ENCODE measurements around the gene FKBP10. TPM values are rescaled to one million over a fixed set of nuclear protein-coding genes. Genes with fewer than 3 reads are reported as not detected.

The FKBP10 gene, protein sequence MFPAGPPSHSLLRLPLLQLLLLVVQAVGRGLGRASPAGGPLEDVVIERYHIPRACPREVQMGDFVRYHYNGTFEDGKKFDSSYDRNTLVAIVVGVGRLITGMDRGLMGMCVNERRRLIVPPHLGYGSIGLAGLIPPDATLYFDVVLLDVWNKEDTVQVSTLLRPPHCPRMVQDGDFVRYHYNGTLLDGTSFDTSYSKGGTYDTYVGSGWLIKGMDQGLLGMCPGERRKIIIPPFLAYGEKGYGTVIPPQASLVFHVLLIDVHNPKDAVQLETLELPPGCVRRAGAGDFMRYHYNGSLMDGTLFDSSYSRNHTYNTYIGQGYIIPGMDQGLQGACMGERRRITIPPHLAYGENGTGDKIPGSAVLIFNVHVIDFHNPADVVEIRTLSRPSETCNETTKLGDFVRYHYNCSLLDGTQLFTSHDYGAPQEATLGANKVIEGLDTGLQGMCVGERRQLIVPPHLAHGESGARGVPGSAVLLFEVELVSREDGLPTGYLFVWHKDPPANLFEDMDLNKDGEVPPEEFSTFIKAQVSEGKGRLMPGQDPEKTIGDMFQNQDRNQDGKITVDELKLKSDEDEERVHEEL
- polyA plus RNA-seq (2013, experiment 1 of 4), result 251 TPM
- 227 TPM for polyA plus RNA-seq (2013, experiment 2 of 4)
- 204 TPM for polyA plus RNA-seq (2013, experiment 3 of 4)
- 223 TPM for polyA plus RNA-seq (2013, experiment 4 of 4)

DNA sequence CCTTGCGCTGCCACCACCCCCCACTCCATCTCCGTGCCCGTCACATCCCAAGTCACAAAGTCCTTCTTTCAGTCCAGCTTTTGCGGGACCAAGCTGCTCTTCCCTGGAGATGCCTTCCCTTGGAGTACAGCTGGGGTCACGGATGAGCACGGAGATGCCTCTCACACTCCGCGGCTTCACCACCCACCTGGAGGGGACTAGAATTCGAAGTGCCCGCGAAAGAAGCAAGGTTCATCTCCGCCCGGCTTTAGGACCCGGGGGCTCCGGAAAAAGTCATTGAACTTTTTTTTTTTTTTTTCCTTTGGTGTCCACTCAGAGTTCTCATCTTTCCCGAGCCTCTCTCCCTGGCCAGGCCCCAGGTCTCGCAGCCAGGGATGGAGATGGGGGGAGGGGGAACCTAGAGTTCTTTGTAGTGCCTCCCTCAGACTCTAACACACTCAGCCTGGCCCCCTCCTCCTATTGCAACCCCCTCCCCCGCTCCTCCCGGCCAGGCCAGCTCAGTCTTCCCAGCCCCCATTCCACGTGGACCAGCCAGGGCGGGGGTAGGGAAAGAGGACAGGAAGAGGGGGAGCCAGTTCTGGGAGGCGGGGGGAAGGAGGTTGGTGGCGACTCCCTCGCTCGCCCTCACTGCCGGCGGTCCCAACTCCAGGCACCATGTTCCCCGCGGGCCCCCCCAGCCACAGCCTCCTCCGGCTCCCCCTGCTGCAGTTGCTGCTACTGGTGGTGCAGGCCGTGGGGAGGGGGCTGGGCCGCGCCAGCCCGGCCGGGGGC is at the start of gene FKBP10:
Gene FKBP10, plus strand, starts transcription at position 624 of the 771 bp plus-strand sequence. Its CDS starts 31 bp downstream, at position 655.
- H3K4me1 ChIP-seq (ENCODE audit: control insufficient read depth, insufficient read depth, low read length), result peaks cover 10% of the 10 kb centered on the region
- peaks cover 9% of the 10 kb centered on the region for H3K36me3 ChIP-seq (ENCODE audit: control insufficient read depth, insufficient read depth, low read length)
- H3K9me3 ChIP-seq (ENCODE audit: control insufficient read depth, low read length), result no peaks in the 10 kb centered on the region
- 0% methylated on average over 31 to 35 of the region's 35 CpGs for WGBS, 2 experiments
- peak within 1 kb of the TSS; percentile 72 for H3K27ac ChIP-seq (ENCODE audit: insufficient read depth, low read depth, low read length, poor library complexity, severe bottlenecking)
- peak within 1 kb of the TSS; percentile 85 for H3K4me3 ChIP-seq (ENCODE audit: insufficient read depth, low read depth, low read length)
- no peaks in the 10 kb centered on the region for H3K27me3 ChIP-seq (ENCODE audit: control insufficient read depth, insufficient read depth, low read length, poor library complexity, severe bottlenecking)

DNA sequence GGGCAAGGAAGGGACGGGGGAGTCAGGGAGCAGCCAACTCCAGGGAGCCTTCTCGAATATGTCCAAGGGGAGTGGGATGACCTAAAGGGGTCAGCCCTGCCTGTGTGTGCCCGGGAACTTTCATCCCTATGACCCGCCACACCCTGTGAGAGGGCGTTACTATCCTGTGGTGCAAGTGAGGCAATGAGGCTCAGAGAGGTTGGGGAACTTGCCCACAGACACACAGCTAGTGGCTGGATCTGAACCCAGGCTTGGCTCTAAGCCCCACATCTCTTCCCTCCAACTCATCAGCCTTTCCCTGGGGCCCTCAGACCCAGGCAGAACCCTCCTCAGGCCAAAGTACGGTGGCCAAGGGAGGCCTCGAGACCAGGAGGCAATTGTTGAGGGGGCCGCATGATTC is 49.5 kb upstream of the FKBP10 start:
- Histone ChIP-seq H3K36me3 (ENCODE audit: control insufficient read depth, insufficient read depth, low read length) (peaks cover 46% of the 10 kb centered on the region), H3K4me3 (ENCODE audit: insufficient read depth, low read depth, low read length) (no peak overlapping the region), H3K27ac (ENCODE audit: insufficient read depth, low read depth, low read length, poor library complexity, severe bottlenecking) (no peak overlapping the region), H3K9me3 (ENCODE audit: control insufficient read depth, low read length) (no peaks in the 10 kb centered on the region), H3K4me1 (ENCODE audit: control insufficient read depth, insufficient read depth, low read length) (no peaks in the 10 kb centered on the region), H3K27me3 (ENCODE audit: control insufficient read depth, insufficient read depth, low read length, poor library complexity, severe bottlenecking) (no peaks in the 10 kb centered on the region)
- WGBS, 2 experiments, result 93 to 97% methylated on average over 8 of the region's 8 CpGs

DNA sequence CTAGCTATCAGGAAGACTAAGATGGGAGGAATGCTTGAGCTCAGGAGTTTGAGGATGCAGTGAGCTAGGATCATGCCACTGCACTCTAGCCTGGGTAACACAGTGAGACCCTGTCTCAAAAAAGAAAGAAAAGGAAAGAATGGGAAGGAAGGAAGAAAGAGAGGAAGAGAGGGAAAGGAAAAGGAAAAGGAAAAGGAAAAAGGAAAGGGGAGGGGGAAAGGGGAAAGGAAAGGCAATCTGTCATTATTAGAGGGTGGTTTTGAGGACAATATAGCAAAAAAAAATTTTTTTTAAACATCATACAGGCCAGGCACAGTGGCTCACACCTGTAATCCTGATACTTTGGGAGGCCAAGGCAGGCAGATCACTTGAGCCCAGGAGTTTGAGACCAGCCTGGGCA is 46.7 kb upstream of the FKBP10 start:
- H3K36me3 ChIP-seq (ENCODE audit: control insufficient read depth, insufficient read depth, low read length), result peaks cover 47% of the 10 kb centered on the region
- H3K9me3 ChIP-seq (ENCODE audit: control insufficient read depth, low read length), result no peaks in the 10 kb centered on the region

DNA sequence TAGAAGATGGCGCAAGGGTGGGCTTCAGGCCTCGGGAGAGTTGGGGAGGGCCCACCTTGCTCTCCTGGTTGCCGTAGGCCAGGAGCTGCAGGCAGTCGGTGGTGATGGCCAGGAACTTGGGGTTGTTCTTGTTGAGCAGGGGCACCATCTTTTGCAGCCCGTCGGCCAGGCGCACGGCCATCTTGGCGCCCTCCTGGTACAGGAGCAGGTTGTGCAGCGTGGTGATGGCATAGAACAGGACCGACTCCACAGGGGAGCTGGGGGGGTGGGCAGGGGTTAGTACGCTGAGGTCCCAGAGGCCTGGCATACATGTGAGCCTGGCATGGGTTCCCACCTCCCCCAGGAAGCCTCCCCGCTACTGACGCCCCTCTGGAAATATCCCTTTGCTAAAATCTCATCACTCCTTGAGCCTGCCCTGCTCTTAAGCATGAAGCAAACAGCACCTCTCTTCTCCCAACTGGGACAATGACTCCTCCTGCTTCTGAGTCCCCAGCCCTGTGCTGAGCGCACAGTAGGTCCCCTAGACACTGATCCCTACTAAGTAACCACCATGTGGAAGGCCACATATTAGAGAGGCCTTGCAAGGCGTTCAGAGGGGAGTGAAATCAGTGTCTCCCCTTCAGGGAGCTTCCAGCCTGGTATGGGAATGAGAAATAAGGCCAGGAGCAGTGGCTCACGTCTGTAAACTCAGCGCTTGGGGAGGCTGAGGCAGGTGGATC is 45.3 kb upstream of the FKBP10 start:
- Histone ChIP-seq H3K4me3 (ENCODE audit: insufficient read depth, low read depth, low read length) (no peak overlapping the region), H3K36me3 (ENCODE audit: control insufficient read depth, insufficient read depth, low read length) (peaks cover 44% of the 10 kb centered on the region), H3K4me1 (ENCODE audit: control insufficient read depth, insufficient read depth, low read length) (no peaks in the 10 kb centered on the region), H3K27me3 (ENCODE audit: control insufficient read depth, insufficient read depth, low read length, poor library complexity, severe bottlenecking) (no peaks in the 10 kb centered on the region), H3K27ac (ENCODE audit: insufficient read depth, low read depth, low read length, poor library complexity, severe bottlenecking) (no peak overlapping the region), H3K9me3 (ENCODE audit: control insufficient read depth, low read length) (no peaks in the 10 kb centered on the region)
- 92 to 97% methylated on average over 18 of the region's 18 CpGs for WGBS, 2 experiments

More for the DNA sequence above, 46.7 kb upstream of the FKBP10 start:
- no peaks in the 10 kb centered on the region for H3K27me3 ChIP-seq (ENCODE audit: control insufficient read depth, insufficient read depth, low read length, poor library complexity, severe bottlenecking)
- H3K4me1 ChIP-seq (ENCODE audit: control insufficient read depth, insufficient read depth, low read length), result no peaks in the 10 kb centered on the region
- H3K4me3 ChIP-seq (ENCODE audit: insufficient read depth, low read depth, low read length), result no peak overlapping the region
- no peak overlapping the region for H3K27ac ChIP-seq (ENCODE audit: insufficient read depth, low read depth, low read length, poor library complexity, severe bottlenecking)

DNA sequence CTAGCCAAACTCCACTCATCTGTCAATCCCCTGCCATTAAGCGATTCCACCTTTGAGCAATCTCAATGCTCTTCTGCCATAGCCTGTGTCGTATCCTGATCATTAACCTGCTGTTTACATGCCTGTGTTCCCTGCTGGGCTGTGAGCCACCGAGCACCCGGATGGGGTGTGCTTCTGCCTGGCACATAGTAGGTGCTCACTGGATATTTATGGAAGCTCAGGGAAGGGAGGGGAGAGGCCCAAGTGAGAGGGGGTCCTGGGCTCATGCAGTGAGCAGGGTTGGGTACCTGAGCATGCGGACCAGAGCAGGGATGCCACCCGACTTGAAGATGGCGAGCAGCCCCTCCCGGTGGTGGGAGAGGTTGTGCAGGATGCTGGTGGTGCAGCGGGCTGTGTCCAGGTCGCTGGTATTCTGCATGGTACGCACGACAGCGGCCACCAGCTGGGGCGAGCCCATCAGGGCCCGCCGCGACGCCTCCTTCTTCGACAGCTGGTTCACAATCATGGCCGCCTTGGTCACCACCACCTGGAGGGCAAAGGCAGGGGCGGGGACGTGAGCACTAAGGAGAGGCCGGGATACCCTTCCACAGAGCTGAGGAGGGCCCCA is 44.0 kb upstream of the FKBP10 start:
- no peak overlapping the region for H3K4me3 ChIP-seq (ENCODE audit: insufficient read depth, low read depth, low read length)
- no peaks in the 10 kb centered on the region for H3K27me3 ChIP-seq (ENCODE audit: control insufficient read depth, insufficient read depth, low read length, poor library complexity, severe bottlenecking)
- no peaks in the 10 kb centered on the region for H3K9me3 ChIP-seq (ENCODE audit: control insufficient read depth, low read length)
- 94 to 95% methylated on average over 23 of the region's 23 CpGs for WGBS, 2 experiments
- peaks cover 8% of the 10 kb centered on the region for H3K4me1 ChIP-seq (ENCODE audit: control insufficient read depth, insufficient read depth, low read length)
- peaks cover 33% of the 10 kb centered on the region for H3K36me3 ChIP-seq (ENCODE audit: control insufficient read depth, insufficient read depth, low read length)
- H3K27ac ChIP-seq (ENCODE audit: insufficient read depth, low read depth, low read length, poor library complexity, severe bottlenecking), result no peak overlapping the region

DNA sequence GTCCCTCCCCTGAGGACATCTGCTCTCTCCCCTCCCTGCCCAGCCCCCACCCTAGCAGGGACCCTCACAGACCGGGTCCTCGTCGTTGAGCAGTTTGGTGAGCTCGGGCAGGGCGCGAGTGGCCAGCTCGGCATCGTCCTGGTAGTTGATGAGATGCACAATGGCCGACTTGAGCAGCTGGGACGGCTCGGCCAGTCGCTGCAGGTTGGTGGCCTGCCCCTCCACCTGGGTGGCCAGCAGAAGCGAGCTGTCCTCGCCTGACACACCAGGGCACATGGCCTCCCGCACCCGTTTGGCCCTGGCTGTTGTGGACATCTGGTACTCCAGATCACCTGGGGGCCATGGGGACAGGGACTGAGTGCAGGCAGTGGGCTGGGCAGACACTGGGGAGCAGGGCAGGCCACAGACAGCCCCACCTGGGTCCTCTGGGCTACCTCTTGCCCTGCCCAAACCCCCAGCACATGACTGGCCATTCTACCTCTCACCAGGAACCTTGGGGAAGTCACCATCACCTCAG is 43.4 kb upstream of the FKBP10 start:
- no peaks in the 10 kb centered on the region for H3K9me3 ChIP-seq (ENCODE audit: control insufficient read depth, low read length)
- no peak overlapping the region for H3K27ac ChIP-seq (ENCODE audit: insufficient read depth, low read depth, low read length, poor library complexity, severe bottlenecking)
- WGBS, 2 experiments, result 94 to 95% methylated on average over 16 of the region's 16 CpGs
- H3K27me3 ChIP-seq (ENCODE audit: control insufficient read depth, insufficient read depth, low read length, poor library complexity, severe bottlenecking), result no peaks in the 10 kb centered on the region
- H3K4me1 ChIP-seq (ENCODE audit: control insufficient read depth, insufficient read depth, low read length), result peaks cover 10% of the 10 kb centered on the region
- H3K36me3 ChIP-seq (ENCODE audit: control insufficient read depth, insufficient read depth, low read length), result peaks cover 29% of the 10 kb centered on the region
- no peak overlapping the region for H3K4me3 ChIP-seq (ENCODE audit: insufficient read depth, low read depth, low read length)

DNA sequence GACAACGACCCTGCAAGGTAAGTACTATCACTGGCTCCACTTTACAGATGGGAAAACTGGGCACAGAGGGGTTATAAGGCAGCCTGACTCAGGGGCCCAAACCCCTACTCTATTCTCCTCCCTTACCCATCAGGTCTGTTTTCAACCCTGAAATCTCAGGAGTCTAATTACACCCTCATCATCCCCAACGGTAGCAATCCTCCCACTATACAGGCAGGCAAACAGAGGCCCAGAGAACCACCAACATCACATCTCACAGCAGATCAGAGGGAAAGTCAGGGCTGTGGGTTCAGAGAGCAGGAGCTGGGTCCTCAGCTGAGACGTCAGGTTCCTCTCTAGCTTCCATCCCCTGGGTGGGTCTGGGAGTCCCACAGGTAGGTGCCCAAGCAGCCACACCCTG is 42.8 kb upstream of the FKBP10 start:
- H3K27ac ChIP-seq (ENCODE audit: insufficient read depth, low read depth, low read length, poor library complexity, severe bottlenecking), result no peak overlapping the region
- peaks cover 25% of the 10 kb centered on the region for H3K36me3 ChIP-seq (ENCODE audit: control insufficient read depth, insufficient read depth, low read length)
- H3K9me3 ChIP-seq (ENCODE audit: control insufficient read depth, low read length), result no peaks in the 10 kb centered on the region
- H3K27me3 ChIP-seq (ENCODE audit: control insufficient read depth, insufficient read depth, low read length, poor library complexity, severe bottlenecking), result no peaks in the 10 kb centered on the region
- 90 to 93% methylated on average over 3 of the region's 3 CpGs for WGBS, 2 experiments
- H3K4me1 ChIP-seq (ENCODE audit: control insufficient read depth, insufficient read depth, low read length), result peaks cover 11% of the 10 kb centered on the region
- no peak overlapping the region for H3K4me3 ChIP-seq (ENCODE audit: insufficient read depth, low read depth, low read length)

DNA sequence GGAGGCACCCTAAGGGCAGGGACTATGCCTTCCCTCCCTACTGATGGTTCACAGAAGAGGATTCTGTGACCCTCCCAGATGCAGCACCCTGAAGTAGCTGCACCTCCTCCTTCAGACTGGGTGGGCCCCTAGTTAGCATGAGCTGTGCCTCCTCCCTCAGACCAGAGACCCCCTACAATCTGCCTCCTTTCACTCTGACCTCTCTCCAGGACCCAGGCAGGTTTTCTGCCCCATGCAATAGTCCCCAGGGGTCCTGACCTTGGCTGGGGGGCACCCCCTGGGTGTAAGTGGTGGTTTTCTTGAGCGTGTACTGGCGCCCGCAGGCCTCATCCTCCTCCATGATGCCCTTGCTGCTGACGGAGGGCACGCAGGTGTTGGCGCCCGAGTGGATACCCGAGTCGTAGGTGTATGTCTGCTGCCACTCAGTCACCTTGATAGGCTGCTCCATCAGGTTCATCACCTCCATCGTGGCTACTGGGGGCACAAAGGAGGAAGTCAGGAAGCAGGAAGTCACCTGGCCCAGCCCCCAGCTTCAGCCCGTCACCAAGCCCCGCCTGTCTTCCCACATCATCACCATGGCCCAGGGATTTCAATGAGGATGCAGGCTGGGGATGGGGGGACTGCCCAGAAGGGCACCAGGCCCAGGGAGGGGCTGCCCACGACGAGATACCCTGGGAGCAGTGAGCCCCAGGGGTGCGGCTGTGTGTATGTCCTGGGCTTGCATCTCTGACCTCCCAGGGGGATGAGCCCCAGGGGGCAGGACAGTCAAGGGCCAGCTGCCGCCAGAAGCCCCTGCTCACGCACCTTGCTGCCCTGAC is 41.2 kb upstream of the FKBP10 start:
- H3K27me3 ChIP-seq (ENCODE audit: control insufficient read depth, insufficient read depth, low read length, poor library complexity, severe bottlenecking), result no peaks in the 10 kb centered on the region
- no peak overlapping the region for H3K27ac ChIP-seq (ENCODE audit: insufficient read depth, low read depth, low read length, poor library complexity, severe bottlenecking)
- no peak overlapping the region for H3K4me3 ChIP-seq (ENCODE audit: insufficient read depth, low read depth, low read length)
- peaks cover 23% of the 10 kb centered on the region for H3K4me1 ChIP-seq (ENCODE audit: control insufficient read depth, insufficient read depth, low read length)
- 91 to 92% methylated on average over 17 of the region's 17 CpGs for WGBS, 2 experiments
- peaks cover 21% of the 10 kb centered on the region for H3K36me3 ChIP-seq (ENCODE audit: control insufficient read depth, insufficient read depth, low read length)
- H3K9me3 ChIP-seq (ENCODE audit: control insufficient read depth, low read length), result no peaks in the 10 kb centered on the region

DNA sequence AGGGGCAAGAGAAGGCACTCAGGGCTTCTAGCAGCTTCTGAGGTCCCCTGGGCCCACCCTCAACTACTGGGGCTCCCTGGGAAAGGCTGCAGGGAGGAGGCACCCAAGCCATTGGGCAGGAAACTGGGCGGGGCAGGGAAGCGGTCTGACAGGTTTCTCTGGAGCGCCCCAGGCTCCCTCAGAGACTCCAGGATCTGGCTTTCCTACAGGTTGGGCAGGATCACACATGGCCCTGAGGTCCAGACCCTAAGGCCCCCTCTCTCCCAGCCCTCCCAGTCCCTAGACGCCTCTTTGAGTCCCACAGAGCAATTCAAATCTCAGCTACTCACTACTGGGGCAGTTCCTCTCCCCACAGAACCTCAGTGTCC is 40.6 kb upstream of the FKBP10 start:
- Histone ChIP-seq H3K4me1 (ENCODE audit: control insufficient read depth, insufficient read depth, low read length) (peaks cover 28% of the 10 kb centered on the region), H3K27me3 (ENCODE audit: control insufficient read depth, insufficient read depth, low read length, poor library complexity, severe bottlenecking) (no peaks in the 10 kb centered on the region), H3K36me3 (ENCODE audit: control insufficient read depth, insufficient read depth, low read length) (peaks cover 17% of the 10 kb centered on the region), H3K9me3 (ENCODE audit: control insufficient read depth, low read length) (no peaks in the 10 kb centered on the region), H3K4me3 (ENCODE audit: insufficient read depth, low read depth, low read length) (no peak overlapping the region), H3K27ac (ENCODE audit: insufficient read depth, low read depth, low read length, poor library complexity, severe bottlenecking) (no peak overlapping the region)
- WGBS, 2 experiments, result 91 to 97% methylated on average over 4 of the region's 4 CpGs
